ENCODE data around the gene CALML4.
A peak's percentile ranks its signal among the peaks of the same experiment; 100 is the strongest.
"Not testable (repeated sequence)": the region's sequence is repeated elsewhere in the genome, so short reads cannot be mapped to it uniquely, and the experiment has no call there.

The CALML4 gene

GRCh38 chr15:68204776-68205557 lies at the start of gene CALML4:
Gene CALML4 (minus strand): TSS chr15:68205332. CDS start chr15:68205247, 85 bp downstream.
- no peak for DNase-seq (ENCODE audit: low read depth in 2 of 2)

- no peak for DNase-seq (ENCODE audit: low read depth in 2 of 2)
Observed at GRCh38 chr15:68252925-68253534, 47.9 kb upstream of the CALML4 start.

- DNase-seq (ENCODE audit: low read depth in 2 of 2): no peak
Observed at GRCh38 chr15:68249058-68249713, 44.1 kb upstream of the CALML4 start.

- no peak for DNase-seq (ENCODE audit: low read depth in 2 of 2)
Observed at GRCh38 chr15:68244235-68244634, 39.1 kb upstream of the CALML4 start.

GRCh38 chr15:68241088-68241935 lies 36.2 kb upstream of the CALML4 start:
- DNase-seq (ENCODE audit: low read depth in 2 of 2): no peak

GRCh38 chr15:68239025-68239424 lies 33.9 kb upstream of the CALML4 start:
- DNase-seq (ENCODE audit: low read depth in 2 of 2): no peak

- DNase-seq (ENCODE audit: low read depth in 2 of 2): no peak
Observed at GRCh38 chr15:68235022-68235421, 29.9 kb upstream of the CALML4 start.

GRCh38 chr15:68234520-68234919 lies 29.4 kb upstream of the CALML4 start:
- DNase-seq (ENCODE audit: low read depth in 2 of 2): not testable (repeated sequence)

GRCh38 chr15:68234060-68234459 lies 28.9 kb upstream of the CALML4 start:
- no peak for DNase-seq (ENCODE audit: low read depth in 2 of 2)

- no peak for DNase-seq (ENCODE audit: low read depth in 2 of 2)
Observed at GRCh38 chr15:68232937-68233336, 27.8 kb upstream of the CALML4 start.

GRCh38 chr15:68232449-68232848 lies 27.3 kb upstream of the CALML4 start:
- no peak for DNase-seq (ENCODE audit: low read depth in 2 of 2)

- no peak for DNase-seq (ENCODE audit: low read depth in 2 of 2)
Observed at GRCh38 chr15:68231102-68231818, 26.1 kb upstream of the CALML4 start.

GRCh38 chr15:68230157-68231100 lies 25.3 kb upstream of the CALML4 start:
- DNase-seq (ENCODE audit: low read depth in 2 of 2): no peak

GRCh38 chr15:68229386-68230156 lies 24.4 kb upstream of the CALML4 start, which contains the start of gene CLN6:
Gene CLN6 (minus strand): TSS chr15:68229728. CDS start chr15:68229584, 144 bp downstream.
- peak; percentile 69 to 72 for DNase-seq (ENCODE audit: low read depth in 2 of 2)

- DNase-seq (ENCODE audit: low read depth in 2 of 2): no peak
Observed at GRCh38 chr15:68228971-68229385, 23.8 kb upstream of the CALML4 start.

- DNase-seq (ENCODE audit: low read depth in 2 of 2): no peak
Observed at GRCh38 chr15:68228143-68228970, 23.2 kb upstream of the CALML4 start.

- DNase-seq (ENCODE audit: low read depth in 2 of 2): no peak
Observed at GRCh38 chr15:68227643-68228142, 22.6 kb upstream of the CALML4 start.

GRCh38 chr15:68225442-68225841 lies 20.3 kb upstream of the CALML4 start:
- not testable (repeated sequence) for DNase-seq (ENCODE audit: low read depth in 2 of 2)
